ENCODE results near the gene CNKSR3. TPM values are rescaled to one million over a fixed set of nuclear protein-coding genes. Genes with fewer than 3 reads are reported as not detected.

CNKSR3 gene
- polyA plus RNA-seq, 2 donors, result 12.0 to 12.9 TPM

DNA sequence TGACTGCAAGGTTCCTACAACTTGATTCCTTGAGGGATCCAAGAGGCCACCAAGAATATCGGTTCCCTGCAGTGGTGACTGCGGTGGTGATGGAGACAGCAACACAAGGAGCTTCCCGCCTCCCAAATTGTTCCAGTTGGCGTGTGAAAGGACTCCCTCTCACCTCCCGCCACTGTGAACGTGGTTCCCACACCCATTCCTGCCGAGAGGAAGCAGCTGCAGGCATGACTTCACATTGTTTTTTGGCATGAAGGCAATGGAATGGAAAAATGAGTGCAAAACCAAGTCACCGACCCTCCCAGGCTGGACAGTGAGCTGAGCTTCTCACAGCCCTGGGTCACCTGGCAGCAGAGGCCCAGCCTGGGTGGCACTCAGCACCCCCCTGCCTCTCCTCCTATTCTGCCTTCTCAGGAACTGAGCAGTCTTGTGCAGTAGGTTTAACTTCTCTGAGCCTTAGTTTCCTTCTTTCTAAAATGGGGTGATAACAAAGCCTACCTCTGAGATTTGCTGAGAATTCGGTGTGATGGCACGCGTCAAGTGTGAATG is 75.0 kb downstream of the CNKSR3 start:
- H3K4me1 ChIP-seq (ENCODE audit: control insufficient read depth in 2 of 2, insufficient read depth in 2 of 2, low read length in 1 of 2), result peaks cover 0 to 6% of the 10 kb centered on the region in 2 donors
- no peak overlapping the region for H3K4me3 ChIP-seq (ENCODE audit: low read depth in 1 of 2, low read length in 2 of 2)
- peaks cover 0 to 3% of the 10 kb centered on the region in 2 donors for H3K9me3 ChIP-seq (ENCODE audit: control insufficient read depth in 2 of 2, insufficient read depth in 1 of 2, low read depth in 1 of 2, low read length in 1 of 2)
- no peak overlapping the region for H3K27ac ChIP-seq (ENCODE audit: low read depth in 2 of 2, low read length in 1 of 2)
- no peaks in the 10 kb centered on the region for H3K27me3 ChIP-seq (ENCODE audit: control insufficient read depth in 1 of 2, insufficient read depth in 2 of 2, low read length in 2 of 2)
- H3K36me3 ChIP-seq (ENCODE audit: control insufficient read depth in 2 of 2, insufficient read depth in 2 of 2, low read length in 1 of 2), result peaks cover 0 to 10% of the 10 kb centered on the region in 2 donors
- WGBS, 2 donors, result 86 to 92% methylated on average over 11 of the region's 11 CpGs

DNA sequence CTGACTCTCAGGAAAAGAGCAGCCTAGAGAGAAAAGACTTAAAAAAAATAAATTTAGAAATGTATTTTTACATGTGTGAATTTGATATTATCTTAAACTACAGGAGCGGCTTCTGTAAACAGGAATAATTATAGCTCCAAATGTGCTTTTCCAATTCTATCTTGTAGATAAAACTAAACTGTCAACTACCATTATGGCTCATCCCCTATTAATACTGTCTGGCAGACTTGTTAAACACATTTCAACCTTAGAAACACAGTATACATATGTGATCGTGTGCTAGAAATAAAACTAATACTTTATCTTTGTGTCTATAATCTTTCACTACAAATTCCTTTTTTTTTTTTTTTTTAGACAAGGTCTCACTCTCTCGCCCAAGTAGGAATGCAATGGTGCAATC is 75.8 kb downstream of the CNKSR3 start:
- H3K36me3 ChIP-seq (ENCODE audit: control insufficient read depth in 2 of 2, insufficient read depth in 2 of 2, low read length in 1 of 2), result peaks cover 0 to 10% of the 10 kb centered on the region in 2 donors
- peaks cover 0 to 3% of the 10 kb centered on the region in 2 donors for H3K9me3 ChIP-seq (ENCODE audit: control insufficient read depth in 2 of 2, insufficient read depth in 1 of 2, low read depth in 1 of 2, low read length in 1 of 2)
- no peak overlapping the region for H3K27ac ChIP-seq (ENCODE audit: low read depth in 2 of 2, low read length in 1 of 2)
- H3K27me3 ChIP-seq (ENCODE audit: control insufficient read depth in 1 of 2, insufficient read depth in 2 of 2, low read length in 2 of 2), result no peaks in the 10 kb centered on the region
- peaks cover 0 to 6% of the 10 kb centered on the region in 2 donors for H3K4me1 ChIP-seq (ENCODE audit: control insufficient read depth in 2 of 2, insufficient read depth in 2 of 2, low read length in 1 of 2)
- no peak overlapping the region for H3K4me3 ChIP-seq (ENCODE audit: low read depth in 1 of 2, low read length in 2 of 2)
- WGBS, 2 donors, result 77 to 85% methylated on average over 3 of the region's 3 CpGs

DNA sequence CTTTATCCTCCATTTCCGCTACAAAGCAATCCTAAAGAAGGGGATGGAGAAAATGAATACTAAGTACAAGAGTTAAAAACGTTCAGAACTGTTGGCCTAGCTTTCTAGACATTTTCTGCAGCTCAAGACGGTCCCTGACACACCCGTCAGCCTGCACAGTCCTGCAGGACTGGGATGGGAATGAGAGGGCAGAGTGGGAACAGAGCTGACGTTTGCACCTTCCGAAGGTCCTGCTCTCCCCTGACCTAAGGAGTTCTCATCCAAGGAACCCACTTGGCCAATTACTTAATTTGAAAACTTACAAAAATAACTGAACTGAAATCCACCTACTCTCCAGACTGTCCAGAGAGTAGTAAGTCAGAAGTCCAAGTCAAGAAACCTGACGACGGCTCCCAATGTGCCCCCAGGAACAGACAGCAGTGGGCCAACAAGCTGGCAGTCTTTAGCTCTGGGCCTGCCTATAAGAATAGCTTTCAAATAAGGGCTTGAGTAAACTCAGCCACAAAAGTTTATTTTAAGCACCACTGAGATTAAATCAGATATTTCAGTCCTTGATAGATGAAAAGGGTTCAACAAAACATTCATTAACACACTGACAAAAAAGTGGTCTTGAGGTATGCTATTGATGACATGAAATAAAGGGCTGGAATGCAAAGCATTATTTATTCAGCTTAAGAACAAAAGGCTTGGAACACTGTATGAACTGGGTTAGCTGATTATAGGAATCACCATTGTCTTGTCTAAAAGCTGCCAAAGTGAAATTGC is 76.8 kb downstream of the CNKSR3 start:
- H3K9me3 ChIP-seq (ENCODE audit: control insufficient read depth in 2 of 2, insufficient read depth in 1 of 2, low read depth in 1 of 2, low read length in 1 of 2), result peaks cover 0 to 3% of the 10 kb centered on the region in 2 donors
- H3K27me3 ChIP-seq (ENCODE audit: control insufficient read depth in 1 of 2, insufficient read depth in 2 of 2, low read length in 2 of 2), result no peaks in the 10 kb centered on the region
- no peak overlapping the region for H3K4me3 ChIP-seq (ENCODE audit: low read depth in 1 of 2, low read length in 2 of 2)
- H3K27ac ChIP-seq (ENCODE audit: low read depth in 2 of 2, low read length in 1 of 2), result no peak overlapping the region
- peaks cover 0 to 4% of the 10 kb centered on the region in 2 donors for H3K4me1 ChIP-seq (ENCODE audit: control insufficient read depth in 2 of 2, insufficient read depth in 2 of 2, low read length in 1 of 2)
- WGBS, 2 donors, result 68 to 76% methylated on average over 8 of the region's 8 CpGs
- peaks cover 0 to 10% of the 10 kb centered on the region in 2 donors for H3K36me3 ChIP-seq (ENCODE audit: control insufficient read depth in 2 of 2, insufficient read depth in 2 of 2, low read length in 1 of 2)

DNA sequence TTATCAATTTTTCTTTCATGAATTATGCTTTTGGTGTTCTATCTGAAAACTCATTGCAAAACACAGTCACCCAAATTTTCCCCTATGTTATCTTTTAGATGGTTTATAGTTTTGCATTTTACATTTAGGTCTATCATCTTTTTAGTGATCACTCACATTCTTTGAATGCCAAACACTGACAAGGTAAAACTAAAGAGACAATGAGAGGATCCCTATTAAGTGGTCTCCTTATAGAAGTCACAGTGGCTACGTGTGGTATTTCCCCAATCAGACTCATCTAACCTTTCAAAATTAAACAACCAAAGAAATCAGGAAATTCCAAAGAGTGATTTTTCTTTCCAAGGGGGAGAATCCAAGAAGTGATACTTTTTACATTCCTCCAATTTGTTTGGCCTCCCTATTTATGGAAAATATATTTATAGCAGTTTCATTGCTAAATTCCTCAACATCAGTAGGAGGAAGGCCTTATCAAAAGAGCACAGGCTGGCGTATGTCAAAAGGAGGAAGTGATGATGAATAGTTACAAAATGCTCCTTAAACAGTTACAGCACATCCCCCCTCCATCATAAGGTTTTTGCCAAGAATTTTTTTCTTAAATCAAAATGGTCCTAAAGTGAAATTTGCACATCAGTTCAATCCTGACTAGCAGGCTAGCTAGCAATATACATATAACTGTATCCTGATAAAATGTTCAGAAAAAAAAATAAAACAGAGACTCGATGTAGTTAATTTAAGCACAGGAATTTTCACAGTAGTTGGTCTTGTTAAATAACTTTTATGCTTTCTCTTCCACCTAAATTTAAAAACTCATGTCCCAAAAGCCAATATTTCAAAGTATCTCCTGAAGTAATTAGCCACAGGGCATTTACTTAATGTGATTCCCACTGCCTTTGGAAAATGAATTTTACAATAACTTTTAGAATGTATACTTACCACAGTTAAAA is 77.7 kb downstream of the CNKSR3 start:
- Histone ChIP-seq H3K9me3 (ENCODE audit: control insufficient read depth in 2 of 2, insufficient read depth in 1 of 2, low read depth in 1 of 2, low read length in 1 of 2) (peaks cover 0 to 3% of the 10 kb centered on the region in 2 donors), H3K4me3 (ENCODE audit: low read depth in 1 of 2, low read length in 2 of 2) (no peak overlapping the region), H3K27ac (ENCODE audit: low read depth in 2 of 2, low read length in 1 of 2) (no peak overlapping the region), H3K36me3 (ENCODE audit: control insufficient read depth in 2 of 2, insufficient read depth in 2 of 2, low read length in 1 of 2) (peaks cover 0 to 13% of the 10 kb centered on the region in 2 donors), H3K4me1 (ENCODE audit: control insufficient read depth in 2 of 2, insufficient read depth in 2 of 2, low read length in 1 of 2) (peaks cover 0 to 4% of the 10 kb centered on the region in 2 donors), H3K27me3 (ENCODE audit: control insufficient read depth in 1 of 2, insufficient read depth in 2 of 2, low read length in 2 of 2) (no peaks in the 10 kb centered on the region)
- 47 to 55% methylated on average over 3 of the region's 3 CpGs for WGBS, 2 donors

DNA sequence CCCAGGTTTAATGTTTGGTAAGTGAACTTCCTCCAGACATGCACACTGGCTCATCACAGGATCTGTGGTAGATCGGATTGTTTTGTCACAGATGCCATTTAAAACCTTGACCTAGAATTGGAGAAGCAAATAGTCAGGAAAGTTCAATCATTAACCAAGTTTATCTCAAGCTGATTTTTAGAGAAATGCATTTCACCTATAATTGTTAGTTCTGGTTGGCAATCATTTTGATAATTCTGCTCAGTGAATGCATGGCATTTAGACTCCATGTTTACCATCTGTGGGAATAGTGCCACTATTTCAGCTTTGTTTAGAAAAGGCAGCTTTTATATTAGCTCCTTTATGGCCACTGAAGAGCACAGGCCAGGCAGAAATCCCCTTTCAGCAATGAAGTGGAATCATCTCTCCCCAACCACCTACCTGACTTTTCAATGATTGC is 80.0 kb downstream of the CNKSR3 start:
- Histone ChIP-seq H3K9me3 (ENCODE audit: control insufficient read depth in 2 of 2, insufficient read depth in 1 of 2, low read depth in 1 of 2, low read length in 1 of 2) (no peaks in the 10 kb centered on the region), H3K27me3 (ENCODE audit: control insufficient read depth in 1 of 2, insufficient read depth in 2 of 2, low read length in 2 of 2) (no peaks in the 10 kb centered on the region), H3K27ac (ENCODE audit: low read depth in 2 of 2, low read length in 1 of 2) (no peak overlapping the region), H3K36me3 (ENCODE audit: control insufficient read depth in 2 of 2, insufficient read depth in 2 of 2, low read length in 1 of 2) (peaks cover 0 to 9% of the 10 kb centered on the region in 2 donors), H3K4me3 (ENCODE audit: low read depth in 1 of 2, low read length in 2 of 2) (no peak overlapping the region), H3K4me1 (ENCODE audit: control insufficient read depth in 2 of 2, insufficient read depth in 2 of 2, low read length in 1 of 2) (no peaks in the 10 kb centered on the region)
- 55 to 81% methylated on average over 1 of the region's 1 CpG for WGBS, 2 donors

DNA sequence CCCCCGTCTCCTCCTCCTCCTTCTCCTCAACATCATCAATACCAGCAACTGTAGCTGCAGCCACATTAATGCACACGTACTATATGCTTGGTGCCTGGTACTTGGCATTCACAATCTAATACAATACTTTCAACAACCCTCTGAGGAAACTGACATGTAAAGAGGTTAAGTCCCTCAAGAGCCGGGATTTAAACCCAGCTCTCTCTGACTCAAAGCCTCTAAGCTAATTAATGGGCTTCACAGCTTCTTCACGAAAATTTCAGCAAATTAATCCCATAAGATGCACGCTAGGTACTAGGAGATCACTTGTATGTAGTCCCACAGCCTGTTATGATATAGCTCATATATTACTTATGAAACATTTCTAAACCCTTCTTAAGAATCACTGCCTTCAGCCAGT is 80.8 kb downstream of the CNKSR3 start:
- H3K36me3 ChIP-seq (ENCODE audit: control insufficient read depth in 2 of 2, insufficient read depth in 2 of 2, low read length in 1 of 2), result peaks cover 0 to 3% of the 10 kb centered on the region in 2 donors
- no peaks in the 10 kb centered on the region for H3K9me3 ChIP-seq (ENCODE audit: control insufficient read depth in 2 of 2, insufficient read depth in 1 of 2, low read depth in 1 of 2, low read length in 1 of 2)
- no peak overlapping the region for H3K27ac ChIP-seq (ENCODE audit: low read depth in 2 of 2, low read length in 1 of 2)
- no peaks in the 10 kb centered on the region for H3K27me3 ChIP-seq (ENCODE audit: control insufficient read depth in 1 of 2, insufficient read depth in 2 of 2, low read length in 2 of 2)
- no peaks in the 10 kb centered on the region for H3K4me1 ChIP-seq (ENCODE audit: control insufficient read depth in 2 of 2, insufficient read depth in 2 of 2, low read length in 1 of 2)
- no peak overlapping the region for H3K4me3 ChIP-seq (ENCODE audit: low read depth in 1 of 2, low read length in 2 of 2)
- 87 to 91% methylated on average over 5 of the region's 5 CpGs for WGBS, 2 donors

DNA sequence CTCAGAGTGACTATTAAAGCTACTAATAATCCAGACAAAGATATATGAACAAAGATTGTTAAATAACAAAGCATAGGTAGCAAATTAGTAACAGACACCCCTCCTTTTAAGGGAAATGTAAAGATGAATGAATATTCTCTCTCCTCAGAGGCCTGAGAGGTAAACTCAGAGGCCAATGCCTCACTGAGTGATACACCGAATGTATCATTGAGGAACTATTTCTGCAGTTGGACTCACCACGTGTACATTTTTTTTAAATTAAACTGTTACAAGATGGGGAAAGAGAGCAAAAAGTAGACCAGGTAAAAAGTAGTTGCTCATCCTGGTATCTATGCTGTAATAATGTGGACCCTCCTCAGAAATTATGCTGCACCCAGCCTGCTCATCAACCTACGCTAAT is 81.6 kb downstream of the CNKSR3 start:
- H3K4me1 ChIP-seq (ENCODE audit: control insufficient read depth in 2 of 2, insufficient read depth in 2 of 2, low read length in 1 of 2), result no peaks in the 10 kb centered on the region
- no peak overlapping the region for H3K27ac ChIP-seq (ENCODE audit: low read depth in 2 of 2, low read length in 1 of 2)
- no peaks in the 10 kb centered on the region for H3K9me3 ChIP-seq (ENCODE audit: control insufficient read depth in 2 of 2, insufficient read depth in 1 of 2, low read depth in 1 of 2, low read length in 1 of 2)
- WGBS, 2 donors, result 85 to 90% methylated on average over 3 of the region's 3 CpGs
- H3K4me3 ChIP-seq (ENCODE audit: low read depth in 1 of 2, low read length in 2 of 2), result no peak overlapping the region
- H3K36me3 ChIP-seq (ENCODE audit: control insufficient read depth in 2 of 2, insufficient read depth in 2 of 2, low read length in 1 of 2), result peaks cover 0 to 3% of the 10 kb centered on the region in 2 donors
- H3K27me3 ChIP-seq (ENCODE audit: control insufficient read depth in 1 of 2, insufficient read depth in 2 of 2, low read length in 2 of 2), result no peaks in the 10 kb centered on the region

DNA sequence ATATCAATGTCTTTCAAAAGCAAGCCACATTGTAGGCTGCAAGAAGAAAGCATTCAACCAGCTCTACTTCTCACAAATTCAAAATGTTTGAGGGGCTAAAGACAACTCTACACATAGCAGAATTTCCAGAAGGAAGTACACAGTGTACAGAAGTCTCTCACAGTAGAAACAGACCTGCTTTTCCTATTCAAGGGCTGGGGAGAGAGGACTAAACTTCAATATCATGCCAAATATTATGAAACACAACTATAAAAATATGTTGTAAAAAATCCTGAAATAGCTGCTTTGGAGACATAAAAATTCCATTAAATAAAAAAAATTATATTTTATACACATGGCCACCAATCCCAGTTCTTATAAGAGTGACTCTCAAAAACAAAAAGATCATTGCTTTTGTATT is 83.0 kb downstream of the CNKSR3 start:
- Histone ChIP-seq H3K27ac (ENCODE audit: low read depth in 2 of 2, low read length in 1 of 2) (no peak overlapping the region), H3K4me3 (ENCODE audit: low read depth in 1 of 2, low read length in 2 of 2) (no peak overlapping the region), H3K36me3 (ENCODE audit: control insufficient read depth in 2 of 2, insufficient read depth in 2 of 2, low read length in 1 of 2) (peaks cover 0 to 3% of the 10 kb centered on the region in 2 donors), H3K9me3 (ENCODE audit: control insufficient read depth in 2 of 2, insufficient read depth in 1 of 2, low read depth in 1 of 2, low read length in 1 of 2) (no peaks in the 10 kb centered on the region), H3K27me3 (ENCODE audit: control insufficient read depth in 1 of 2, insufficient read depth in 2 of 2, low read length in 2 of 2) (no peaks in the 10 kb centered on the region), H3K4me1 (ENCODE audit: control insufficient read depth in 2 of 2, insufficient read depth in 2 of 2, low read length in 1 of 2) (no peaks in the 10 kb centered on the region)

DNA sequence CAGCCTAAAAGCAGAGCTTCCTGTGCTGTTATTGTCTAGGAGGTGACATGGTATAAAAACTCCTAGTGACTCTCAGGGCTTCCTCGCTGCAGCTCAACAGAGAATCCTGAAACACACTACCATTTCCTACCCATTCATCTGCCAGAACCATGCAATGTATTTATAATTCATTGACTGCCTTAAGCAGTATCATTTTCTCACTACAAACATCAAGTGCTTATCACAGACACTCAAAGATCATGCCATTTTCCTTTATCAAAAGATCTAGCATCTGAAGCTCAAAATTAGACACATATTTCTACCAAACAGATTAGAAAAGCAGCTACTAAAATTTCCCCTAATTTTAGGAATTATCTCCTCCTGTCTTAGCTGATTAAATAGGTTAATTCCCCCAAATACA is 83.5 kb downstream of the CNKSR3 start:
- H3K4me1 ChIP-seq (ENCODE audit: control insufficient read depth in 2 of 2, insufficient read depth in 2 of 2, low read length in 1 of 2), result no peaks in the 10 kb centered on the region
- no peak overlapping the region for H3K4me3 ChIP-seq (ENCODE audit: low read depth in 1 of 2, low read length in 2 of 2)
- H3K27ac ChIP-seq (ENCODE audit: low read depth in 2 of 2, low read length in 1 of 2), result no peak overlapping the region
- H3K36me3 ChIP-seq (ENCODE audit: control insufficient read depth in 2 of 2, insufficient read depth in 2 of 2, low read length in 1 of 2), result peaks cover 0 to 3% of the 10 kb centered on the region in 2 donors
- WGBS, 2 donors, result 76 to 88% methylated on average over 1 of the region's 1 CpG
- no peaks in the 10 kb centered on the region for H3K27me3 ChIP-seq (ENCODE audit: control insufficient read depth in 1 of 2, insufficient read depth in 2 of 2, low read length in 2 of 2)
- no peaks in the 10 kb centered on the region for H3K9me3 ChIP-seq (ENCODE audit: control insufficient read depth in 2 of 2, insufficient read depth in 1 of 2, low read depth in 1 of 2, low read length in 1 of 2)
